ENCODE data around the gene SBK1. TPM values are rescaled to one million over a fixed set of nuclear protein-coding genes. Genes with fewer than 3 reads are reported as not detected.

The SBK1 gene
- total RNA-seq, 4 donors from 2014 or later = 1.3 to 2.7 (median 1.8) TPM

DNA sequence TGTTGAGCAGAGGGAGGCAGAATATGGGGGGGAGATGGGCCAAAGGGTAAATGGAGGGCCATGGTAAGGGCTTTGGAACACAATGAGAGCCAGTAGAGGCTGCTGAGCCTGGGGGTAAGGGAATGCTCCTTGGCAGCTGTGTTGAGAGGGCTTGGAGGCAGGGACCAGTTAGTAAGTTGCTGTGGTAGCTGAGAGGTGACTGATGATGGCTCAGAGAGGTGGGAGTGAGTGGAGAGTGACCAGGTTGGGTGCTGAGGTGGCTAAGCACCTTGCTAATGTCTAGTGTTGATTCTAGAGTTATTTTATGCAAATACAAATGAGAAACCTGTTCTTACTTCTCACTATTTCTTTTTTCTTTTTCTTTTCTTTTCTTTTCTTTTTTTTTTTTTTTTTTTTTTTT, 10.8 kb downstream of the SBK1 start:
- no peak for TF ChIP-seq POLR2A (IDR thresholded peaks at IDR 0.05)
- TF ChIP-seq, protein P1, sequence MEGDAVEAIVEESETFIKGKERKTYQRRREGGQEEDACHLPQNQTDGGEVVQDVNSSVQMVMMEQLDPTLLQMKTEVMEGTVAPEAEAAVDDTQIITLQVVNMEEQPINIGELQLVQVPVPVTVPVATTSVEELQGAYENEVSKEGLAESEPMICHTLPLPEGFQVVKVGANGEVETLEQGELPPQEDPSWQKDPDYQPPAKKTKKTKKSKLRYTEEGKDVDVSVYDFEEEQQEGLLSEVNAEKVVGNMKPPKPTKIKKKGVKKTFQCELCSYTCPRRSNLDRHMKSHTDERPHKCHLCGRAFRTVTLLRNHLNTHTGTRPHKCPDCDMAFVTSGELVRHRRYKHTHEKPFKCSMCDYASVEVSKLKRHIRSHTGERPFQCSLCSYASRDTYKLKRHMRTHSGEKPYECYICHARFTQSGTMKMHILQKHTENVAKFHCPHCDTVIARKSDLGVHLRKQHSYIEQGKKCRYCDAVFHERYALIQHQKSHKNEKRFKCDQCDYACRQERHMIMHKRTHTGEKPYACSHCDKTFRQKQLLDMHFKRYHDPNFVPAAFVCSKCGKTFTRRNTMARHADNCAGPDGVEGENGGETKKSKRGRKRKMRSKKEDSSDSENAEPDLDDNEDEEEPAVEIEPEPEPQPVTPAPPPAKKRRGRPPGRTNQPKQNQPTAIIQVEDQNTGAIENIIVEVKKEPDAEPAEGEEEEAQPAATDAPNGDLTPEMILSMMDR (IDR thresholded peaks at IDR 0.05) = no peak
- intact Hi-C loops (cut with DNase I; ENCODE audit: low total_unique reads) = no loop called here
- no peak overlapping the region for H3K4me3 ChIP-seq (ENCODE audit: low read depth, poor library complexity, severe bottlenecking)
- DNase-seq (ENCODE audit: low spot score in 2 of 2) = no peak

DNA sequence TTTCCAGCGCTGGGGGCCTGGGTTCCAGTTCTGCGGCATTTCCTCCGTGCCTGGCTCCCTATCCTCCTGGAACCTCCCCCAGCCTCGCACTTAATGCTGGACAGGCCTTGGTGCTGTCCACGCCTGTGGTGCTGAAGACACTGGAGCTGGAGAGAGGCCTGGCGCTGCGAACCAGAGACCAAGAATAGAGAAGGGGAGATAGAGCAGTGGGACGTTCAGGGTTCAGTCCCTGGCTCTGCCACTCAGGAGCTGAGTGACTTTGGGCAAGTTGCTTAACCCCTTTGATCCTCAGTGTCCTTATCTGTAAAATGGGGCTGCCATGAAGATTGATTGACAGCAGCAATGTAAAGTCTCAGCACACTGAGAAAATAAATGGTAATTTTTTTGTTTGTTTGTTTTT, 11.9 kb downstream of the SBK1 start:
- TF ChIP-seq, protein P1 (IDR thresholded peaks at IDR 0.05) = no peak
- TF ChIP-seq POLR2A (IDR thresholded peaks at IDR 0.05) = no peak

DNA sequence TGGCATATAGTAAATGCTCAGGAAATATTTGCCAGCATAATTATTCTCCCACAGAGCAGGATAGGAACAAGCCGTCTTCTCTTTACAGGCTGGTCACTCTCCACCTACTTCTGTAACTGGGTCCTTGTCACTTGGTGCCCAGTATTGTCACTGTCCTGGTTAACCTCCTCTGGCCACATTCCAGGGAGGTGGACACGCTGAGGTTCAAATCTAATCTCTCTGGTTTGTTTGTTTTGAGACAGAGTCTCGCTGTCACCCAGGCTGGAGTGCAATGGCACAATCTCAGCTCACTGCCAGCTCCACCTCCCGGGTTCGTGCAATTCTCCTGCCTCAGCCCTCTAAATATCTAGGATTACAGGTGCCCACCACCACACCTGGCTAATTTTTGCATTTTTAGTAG, 15.6 kb downstream of the SBK1 start:
- no peak for TF ChIP-seq POLR2A (IDR thresholded peaks at IDR 0.05)
- TF ChIP-seq, protein P1 (IDR thresholded peaks at IDR 0.05) = no peak
- intact Hi-C loops (cut with DNase I; ENCODE audit: low total_unique reads) = no loop called here
- 94 to 95% methylated on average over 5 of the region's 5 CpGs for WGBS, 2 donors
- no peak overlapping the region for H3K4me3 ChIP-seq (ENCODE audit: low read depth, poor library complexity, severe bottlenecking)
- DNase-seq (ENCODE audit: low spot score in 2 of 2) = no peak

More for the DNA sequence above, 11.9 kb downstream of the SBK1 start:
- DNase-seq (ENCODE audit: low spot score in 2 of 2) = no peak
- intact Hi-C loops (cut with DNase I; ENCODE audit: low total_unique reads) = no loop called here
- WGBS, 2 donors = 76 to 81% methylated on average over 8 of the region's 8 CpGs
- no peak overlapping the region for H3K4me3 ChIP-seq (ENCODE audit: low read depth, poor library complexity, severe bottlenecking)

DNA sequence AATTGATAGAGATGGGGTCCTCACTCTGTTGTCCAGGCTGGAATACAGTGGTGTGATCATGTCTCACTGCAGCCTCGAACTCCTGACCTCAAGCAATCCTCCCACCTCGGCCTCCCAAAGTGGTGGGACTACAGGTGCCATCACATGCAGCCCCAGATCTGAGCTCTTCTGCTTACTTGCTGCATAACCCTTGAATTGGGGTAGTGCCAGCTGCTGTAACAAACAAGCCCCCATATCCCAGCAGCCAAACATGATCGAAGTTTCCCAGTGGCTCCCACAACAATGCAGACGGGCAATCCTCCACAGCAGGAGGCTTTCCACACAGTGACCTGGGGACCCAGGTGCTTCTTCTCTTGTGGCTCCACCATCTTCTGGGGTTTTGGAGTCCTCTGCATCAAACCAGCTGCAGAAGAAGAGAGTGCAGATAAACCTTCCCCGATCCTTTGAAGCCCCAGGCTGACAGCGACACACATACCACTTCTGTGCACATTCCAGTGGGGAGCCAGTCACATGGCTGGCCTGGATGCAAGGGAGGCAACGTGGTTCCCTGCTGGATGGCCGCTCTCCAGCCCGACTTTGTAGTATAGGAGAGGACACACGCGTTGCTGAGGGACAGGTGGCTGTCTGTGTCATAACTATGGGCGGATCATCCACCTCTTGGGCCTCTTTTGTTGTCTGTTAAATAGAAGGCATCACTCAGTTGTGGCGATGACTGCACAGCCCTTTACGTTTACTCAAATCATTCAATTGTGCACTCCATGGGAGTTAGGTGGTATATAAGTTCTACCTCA, 16.7 kb downstream of the SBK1 start:
- intact Hi-C loops (cut with DNase I; ENCODE audit: low total_unique reads) = no loop called here
- no peak for DNase-seq (ENCODE audit: low spot score in 2 of 2)
- WGBS, 2 donors = 87 to 90% methylated on average over 14 of the region's 14 CpGs
- TF ChIP-seq, protein P1 (IDR thresholded peaks at IDR 0.05) = no peak
- no peak for TF ChIP-seq POLR2A (IDR thresholded peaks at IDR 0.05)
- no peak overlapping the region for H3K4me3 ChIP-seq (ENCODE audit: low read depth, poor library complexity, severe bottlenecking)

DNA sequence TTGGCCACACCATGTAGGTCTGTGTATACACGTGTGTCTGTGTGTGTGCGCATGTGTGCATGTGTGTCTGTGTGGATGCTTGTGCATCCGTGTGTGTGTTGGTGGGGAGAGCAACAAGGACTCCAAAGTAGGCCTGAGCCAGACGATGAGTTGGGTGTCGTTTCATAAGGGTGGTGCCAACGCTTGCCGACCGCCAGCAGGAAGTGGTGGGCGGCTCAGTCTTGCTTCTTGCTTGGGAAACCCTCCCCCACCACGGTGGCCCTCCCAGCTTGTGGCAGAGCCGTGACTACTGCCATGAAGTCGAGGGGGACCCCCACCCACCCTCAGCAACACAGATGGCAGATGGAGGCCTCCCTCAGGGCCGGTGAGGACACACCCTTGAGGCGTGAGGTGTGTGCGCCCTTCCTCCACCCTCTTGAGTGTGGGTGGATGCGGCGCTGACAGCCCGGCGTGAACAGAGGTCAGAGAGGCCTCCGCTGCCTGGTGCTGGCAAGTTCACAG, 17.5 kb downstream of the SBK1 start:
- WGBS, 2 donors = 73 to 75% methylated on average over 12 to 15 of the region's 20 CpGs
- intact Hi-C loops (cut with DNase I; ENCODE audit: low total_unique reads) = no loop called here
- DNase-seq (ENCODE audit: low spot score in 2 of 2) = no peak

More for the DNA sequence above, 17.5 kb downstream of the SBK1 start:
- no peak overlapping the region for H3K4me3 ChIP-seq (ENCODE audit: low read depth, poor library complexity, severe bottlenecking)
- TF ChIP-seq, protein P1 (IDR thresholded peaks at IDR 0.05) = no peak
- no peak for TF ChIP-seq POLR2A (IDR thresholded peaks at IDR 0.05)

Data from lower leg skin (tissue), 4 donors.